CD14-positive monocyte (primary cell): ENCODE results near the gene KCNIP3. TPM values are rescaled to one million over a fixed set of nuclear protein-coding genes. Genes with fewer than 3 reads are reported as not detected.

Experiments
- DNase-seq, 3 donors: peaks; one replicate each; pipeline ENCODE4 v3.0.0-alpha.2; 2011 to 2022
- H2AFZ ChIP-seq: 2 replicates; pipeline ENCODE4 v1.6.0; 2012; ENCODE audit warnings: mild to moderate bottlenecking, low read depth, low read length, inconsistent platforms; ENCODE audit not compliant: insufficient read depth, poor library complexity, severe bottlenecking
- H3K27ac ChIP-seq, 2 donors: 1 replicate in 1 of 2; 2 replicates in 1 of 2; pipeline ENCODE4 v1.5.1; 2012 to 2013; ENCODE audit warnings: low read length in 2 of 2, control low read depth in 1 of 2, inconsistent platforms in 1 of 2, low read depth in 1 of 2, mild to moderate bottlenecking in 1 of 2
- H3K27me3 ChIP-seq, 2 donors: one replicate each; pipeline versions ENCODE4 v1.6.0 to v1.6.1; 2011 to 2013; ENCODE audit warnings: low read length in 2 of 2; ENCODE audit not compliant: control insufficient read depth in 2 of 2, insufficient read depth in 2 of 2
- H3K36me3 ChIP-seq, 2 donors: replicated peaks in 1 of 2; 1 replicate in 1 of 2; 2 replicates in 1 of 2; pipeline versions ENCODE4 v1.5.1 to v1.6.1; 2012 to 2013; ENCODE audit warnings: low read length in 2 of 2, control low read depth in 1 of 2, inconsistent platforms in 1 of 2, mild to moderate bottlenecking in 1 of 2; ENCODE audit not compliant: insufficient read depth in 2 of 2, control insufficient read depth in 1 of 2
- H3K4me1 ChIP-seq, 2 donors: 1 replicate in 1 of 2; 2 replicates in 1 of 2; pipeline versions ENCODE4 v1.5.1 to v1.6.1; 2012 to 2013; ENCODE audit warnings: low read length in 2 of 2, control low read depth in 1 of 2, inconsistent platforms in 1 of 2, mild to moderate bottlenecking in 1 of 2, moderate library complexity in 1 of 2; ENCODE audit not compliant: insufficient read depth in 2 of 2, control insufficient read depth in 1 of 2
- H3K4me2 ChIP-seq: replicated peaks from 2 replicates; pipeline ENCODE3; 2012; ENCODE audit warnings: low read length, moderate library complexity, mild to moderate bottlenecking; ENCODE audit not compliant: poor library complexity, severe bottlenecking; ENCODE audit errors: extremely low read depth
- H3K4me3 ChIP-seq, 3 experiments: fragments of 200-600 bp in 1 of 3; sonication (generic) in 1 of 3; replicated peaks in 1 of 3; 1 replicate in 2 of 3; 2 replicates in 1 of 3; pipeline ENCODE4 v1.5.1; 2011 to 2013; ENCODE audit warnings: low read length in 3 of 3, mild to moderate bottlenecking in 3 of 3, control low read depth in 2 of 3, low read depth in 2 of 3, inconsistent platforms in 1 of 3, moderate library complexity in 1 of 3
- H3K79me2 ChIP-seq: 2 replicates; pipeline ENCODE4 v1.6.0; 2012; ENCODE audit warnings: mild to moderate bottlenecking, control low read depth, inconsistent platforms, low read length, moderate library complexity; ENCODE audit not compliant: insufficient read depth
- H3K9ac ChIP-seq: 2 replicates; pipeline ENCODE4 v1.6.0; 2017; ENCODE audit warnings: low read length, mild to moderate bottlenecking; ENCODE audit not compliant: insufficient read depth, poor library complexity, severe bottlenecking
- H3K9me3 ChIP-seq, 2 donors: replicated peaks in 1 of 2; 1 replicate in 1 of 2; 2 replicates in 1 of 2; pipeline versions ENCODE4 v1.5.1 to v1.6.1; 2012 to 2013; ENCODE audit warnings: low read length in 2 of 2, control low read depth in 1 of 2; ENCODE audit not compliant: control insufficient read depth in 1 of 2, insufficient read depth in 1 of 2
- H4K20me1 ChIP-seq: 2 replicates; pipeline ENCODE4 v1.6.0; 2012; ENCODE audit warnings: mild to moderate bottlenecking, low read length, control low read depth, moderate library complexity; ENCODE audit not compliant: insufficient read depth
- H3K27ac Mint-ChIP-seq, 7 donors: one replicate each; pipeline ENCODE4 v1.8.0; 2020; ENCODE audit warnings: mild to moderate bottlenecking in 7 of 7, mixed read lengths in 7 of 7, moderate library complexity in 6 of 7, inconsistent platforms in 2 of 7
- H3K27me3 Mint-ChIP-seq, 3 donors: one replicate each; pipeline ENCODE4 v1.8.0; 2021 to 2022; ENCODE audit warnings: low read depth in 3 of 3, mild to moderate bottlenecking in 3 of 3, mixed read lengths in 3 of 3, moderate library complexity in 3 of 3, inconsistent platforms in 1 of 3
- H3K36me3 Mint-ChIP-seq, 2 donors: one replicate each; pipeline ENCODE4 v1.8.0; 2020; ENCODE audit warnings: mixed read lengths in 2 of 2, inconsistent platforms in 1 of 2, mild to moderate bottlenecking in 1 of 2
- H3K4me1 Mint-ChIP-seq: one replicate; pipeline ENCODE4 v1.8.0; 2020; ENCODE audit warnings: mild to moderate bottlenecking, mixed read lengths
- H3K4me3 Mint-ChIP-seq, 2 donors: one replicate each; pipeline ENCODE4 v1.8.0; 2020; ENCODE audit warnings: mild to moderate bottlenecking in 2 of 2, mixed read lengths in 2 of 2, moderate library complexity in 1 of 2
- H3K9me3 Mint-ChIP-seq, 7 donors: one replicate each; pipeline ENCODE4 v1.8.0; 2020 to 2022; ENCODE audit warnings: mixed read lengths in 7 of 7, mild to moderate bottlenecking in 6 of 7, moderate library complexity in 6 of 7, inconsistent platforms in 2 of 7
- CTCF ChIP-seq: fragments of 200-600 bp; IDR thresholded peaks from one replicate; pipeline ENCODE4 v1.8.0; 2022; ENCODE audit warnings: antibody characterized with exemption, mild to moderate bottlenecking
- WGBS: methylation state at CpG from one replicate; pipeline ENCODE4 v1.1.5; 2013; ENCODE audit warnings: missing lambda C conversion rate; ENCODE audit not compliant: insufficient coverage; 5-methylcytosine and 5-hydroxymethylcytosine counted together
- intact Hi-C, 2 donors: fragments of 100-400 bp; cut with micrococcal nuclease; formaldehyde crosslinking; loops; one replicate each; pipeline versions ENCODE4 v1.15.0 to v1.15.1; 2023
- polyA plus RNA-seq, 3 donors: library from polyadenylated mRNA; depleted of rRNA in 1 of 3; unstranded in 2 of 3; stranded (reverse) in 1 of 3; fragments of 300-500 nt in 2 of 3; fragments of >200 nt in 1 of 3; fragmentation: Illumina TruSeq in 2 of 3; gene quantifications; 1 replicate in 2 of 3; 2 replicates in 1 of 3; pipeline ENCODE4 v1.2.3, GENCODE V29; 2012 to 2021

KCNIP3 gene
- polyA plus RNA-seq, 3 donors = not detected

GRCh38 chr2:95391641-95392310 is 94.6 kb downstream of the KCNIP3 start:
- no peaks in the 10 kb centered on the region for H3K36me3 ChIP-seq
- H3K27ac ChIP-seq = no peak overlapping the region
- peaks cover 3% of the 10 kb centered on the region for H3K4me1 Mint-ChIP-seq
- H3K27me3 Mint-ChIP-seq = peaks cover 1 to 9% (median 6%) of the 10 kb centered on the region in 3 donors
- no peaks in the 10 kb centered on the region for H3K9me3 ChIP-seq
- WGBS = 81% methylated on average over 5 of the region's 8 CpGs
- no peak for TF ChIP-seq CTCF
- no peaks in the 10 kb centered on the region for H3K36me3 Mint-ChIP-seq
- DNase-seq = no peak
- H3K4me3 ChIP-seq = no peak overlapping the region
- no peaks in the 10 kb centered on the region for H3K27me3 ChIP-seq
- no peak overlapping the region for H3K4me2 ChIP-seq
- no peaks in the 10 kb centered on the region for H4K20me1 ChIP-seq
- no peaks in the 10 kb centered on the region for H3K79me2 ChIP-seq
- peak overlapping the region in 1 of 7 donors; percentile 64 for H3K27ac Mint-ChIP-seq
- peaks cover 0 to 3% (median 0%) of the 10 kb centered on the region in 7 donors for H3K9me3 Mint-ChIP-seq
- intact Hi-C loops = no loop called here
- no peak overlapping the region for H2AFZ ChIP-seq
- no peaks in the 10 kb centered on the region for H3K4me1 ChIP-seq
- no peak overlapping the region for H3K9ac ChIP-seq
- H3K4me3 Mint-ChIP-seq = no peak overlapping the region

- no peak overlapping the region for H3K4me2 ChIP-seq
- no peaks in the 10 kb centered on the region for H3K4me1 ChIP-seq
- H3K27me3 Mint-ChIP-seq = peaks cover 1 to 11% (median 6%) of the 10 kb centered on the region in 3 donors
- DNase-seq = no peak
- no peak overlapping the region for H3K27ac Mint-ChIP-seq
- no peak overlapping the region for H3K27ac ChIP-seq
- H3K4me3 Mint-ChIP-seq = no peak overlapping the region
- H3K27me3 ChIP-seq = no peaks in the 10 kb centered on the region
- WGBS = 86% methylated on average over 2 of the region's 6 CpGs
- no peaks in the 10 kb centered on the region for H3K36me3 Mint-ChIP-seq
- H3K79me2 ChIP-seq = no peaks in the 10 kb centered on the region
- no peaks in the 10 kb centered on the region for H3K9me3 ChIP-seq
- peaks cover 3% of the 10 kb centered on the region for H3K4me1 Mint-ChIP-seq
- no peak overlapping the region for H3K9ac ChIP-seq
- no peak overlapping the region for H2AFZ ChIP-seq
- peaks cover 0 to 3% (median 0%) of the 10 kb centered on the region in 7 donors for H3K9me3 Mint-ChIP-seq
- H3K36me3 ChIP-seq = no peaks in the 10 kb centered on the region
- TF ChIP-seq CTCF = no peak
- H3K4me3 ChIP-seq = no peak overlapping the region
- no peaks in the 10 kb centered on the region for H4K20me1 ChIP-seq
- intact Hi-C loops = no loop called here
Measured at GRCh38 chr2:95392320-95392719, 95.2 kb downstream of the KCNIP3 start.
